ENCODE data around the gene TMEM151B. TPM values are rescaled to one million over a fixed set of nuclear protein-coding genes. Genes with fewer than 3 reads are reported as not detected.

Gene TMEM151B
- total RNA-seq, 1 donor from 2014 or later: 4.7 TPM

DNA sequence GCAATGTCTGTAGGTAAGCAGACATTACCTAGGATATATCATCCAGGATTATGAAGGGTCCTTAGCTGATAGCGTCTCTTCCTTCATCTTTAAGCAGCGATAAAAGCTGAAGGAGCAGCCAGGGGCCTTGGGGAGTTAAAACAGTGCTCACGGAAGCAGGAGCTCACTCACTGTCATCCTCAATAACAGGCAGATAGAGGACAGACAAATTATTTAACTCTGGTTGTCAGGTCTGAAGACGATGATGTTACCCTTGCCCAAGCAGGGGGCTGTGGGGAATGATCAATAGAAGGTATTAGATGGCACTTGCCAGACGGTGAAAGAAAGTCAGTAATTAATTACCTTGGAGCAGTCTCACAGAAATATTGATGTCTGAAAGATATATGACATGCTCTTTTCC is 59.6 kb downstream of the TMEM151B start:
- Mint-ChIP-seq H3K4me3 (ENCODE audit: low read depth) (no peak overlapping the region), H3K27me3 (peaks cover 33% of the 10 kb centered on the region), H3K9me3 (ENCODE audit: low read depth) (no peaks in the 10 kb centered on the region), H3K36me3 (ENCODE audit: insufficient read depth) (no peaks in the 10 kb centered on the region), H3K4me1 (ENCODE audit: low read depth) (peaks cover 6% of the 10 kb centered on the region), H3K27ac (no peak overlapping the region)
- TF ChIP-seq CTCF (IDR thresholded peaks at IDR 0.05; ENCODE audit: unreplicated experiment): no peak
- DNase-seq (ENCODE audit: low spot score, unreplicated experiment): no peak

DNA sequence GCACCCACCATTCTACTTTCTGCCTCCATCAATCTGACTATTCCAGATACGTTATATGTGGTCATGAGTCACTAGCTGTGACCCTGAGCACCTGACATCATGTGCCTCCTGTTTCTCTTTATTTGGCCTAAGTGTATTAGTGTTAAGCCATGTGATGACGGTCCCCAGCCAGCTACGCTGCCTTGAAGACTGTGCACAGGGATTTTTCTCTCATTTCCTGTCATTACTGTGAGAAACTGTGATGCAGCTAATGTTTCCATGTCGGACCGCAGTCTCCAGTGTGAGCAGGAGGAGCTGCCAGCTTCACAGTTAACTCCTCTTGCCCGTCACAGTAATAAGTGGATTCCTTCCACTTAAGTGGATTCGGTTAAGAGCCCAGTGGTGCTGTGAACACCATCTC is 62.3 kb downstream of the TMEM151B start:
- H3K4me3 Mint-ChIP-seq (ENCODE audit: low read depth): no peak overlapping the region
- H3K27me3 Mint-ChIP-seq: peaks cover 48% of the 10 kb centered on the region
- H3K4me1 Mint-ChIP-seq (ENCODE audit: low read depth): peaks cover 6% of the 10 kb centered on the region
- no peak overlapping the region for H3K27ac Mint-ChIP-seq
- H3K36me3 Mint-ChIP-seq (ENCODE audit: insufficient read depth): no peaks in the 10 kb centered on the region
- no peaks in the 10 kb centered on the region for H3K9me3 Mint-ChIP-seq (ENCODE audit: low read depth)
- TF ChIP-seq CTCF (IDR thresholded peaks at IDR 0.05; ENCODE audit: unreplicated experiment): no peak
- DNase-seq (ENCODE audit: low spot score, unreplicated experiment): no peak

DNA sequence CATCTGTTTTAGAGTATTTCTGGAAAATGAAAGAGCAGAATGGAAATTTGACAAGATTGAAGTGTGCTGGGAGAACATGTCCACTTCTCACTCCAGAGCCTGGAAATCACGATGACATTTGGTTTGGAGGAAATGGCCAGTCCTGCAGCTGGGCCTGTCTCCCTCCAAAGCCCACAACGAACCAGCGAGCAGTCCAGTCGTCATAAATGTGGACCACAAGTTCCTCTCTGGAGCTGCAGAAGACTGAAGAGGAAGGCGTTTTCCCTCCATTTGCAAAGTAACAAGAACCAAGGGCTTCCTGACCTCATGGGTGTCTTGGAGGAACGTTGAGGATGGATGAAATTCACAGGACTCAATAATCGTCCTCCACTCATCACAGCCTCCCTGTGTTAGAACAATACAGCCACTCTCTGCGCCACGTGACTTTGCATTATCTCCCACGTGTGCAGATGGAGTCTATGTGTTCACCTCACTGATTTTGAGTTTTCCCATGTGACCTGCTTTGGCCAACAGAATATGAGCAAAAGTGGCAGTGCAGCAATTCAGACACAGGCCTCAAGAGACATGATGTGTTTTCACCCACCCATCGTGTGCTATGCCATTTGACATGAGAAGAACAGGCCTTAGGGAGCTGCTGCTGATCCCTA is 63.1 kb downstream of the TMEM151B start:
- H3K36me3 Mint-ChIP-seq (ENCODE audit: insufficient read depth): no peaks in the 10 kb centered on the region
- H3K27me3 Mint-ChIP-seq: peaks cover 49% of the 10 kb centered on the region

DNA sequence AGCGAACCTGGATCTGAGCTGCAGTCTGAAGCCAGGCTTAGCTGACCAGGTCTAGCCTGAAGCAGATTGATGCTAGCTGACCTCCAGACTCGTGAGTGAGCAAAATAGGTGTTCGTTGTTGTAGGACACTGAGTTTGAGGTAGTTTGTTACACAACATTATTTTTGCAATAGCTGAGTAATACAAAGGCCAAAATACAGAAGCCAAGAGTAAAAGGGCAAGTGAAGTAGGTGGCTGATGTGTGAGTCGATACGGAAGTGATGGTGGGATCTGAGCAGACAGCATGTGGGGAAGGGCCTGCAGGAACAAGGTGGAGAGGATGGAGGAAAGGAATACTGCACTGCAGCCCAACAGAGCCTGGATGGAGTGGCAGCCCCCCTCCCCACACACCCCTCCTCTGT is 63.7 kb downstream of the TMEM151B start:
- no peaks in the 10 kb centered on the region for H3K36me3 Mint-ChIP-seq (ENCODE audit: insufficient read depth)
- no peaks in the 10 kb centered on the region for H3K9me3 Mint-ChIP-seq (ENCODE audit: low read depth)
- no peaks in the 10 kb centered on the region for H3K4me1 Mint-ChIP-seq (ENCODE audit: low read depth)

More for the DNA sequence above, 63.1 kb downstream of the TMEM151B start:
- no peak for TF ChIP-seq CTCF (IDR thresholded peaks at IDR 0.05; ENCODE audit: unreplicated experiment)
- Mint-ChIP-seq H3K9me3 (ENCODE audit: low read depth) (no peaks in the 10 kb centered on the region), H3K4me1 (ENCODE audit: low read depth) (no peaks in the 10 kb centered on the region), H3K4me3 (ENCODE audit: low read depth) (no peak overlapping the region), H3K27ac (no peak overlapping the region)
- DNase-seq (ENCODE audit: low spot score, unreplicated experiment): no peak

DNA sequence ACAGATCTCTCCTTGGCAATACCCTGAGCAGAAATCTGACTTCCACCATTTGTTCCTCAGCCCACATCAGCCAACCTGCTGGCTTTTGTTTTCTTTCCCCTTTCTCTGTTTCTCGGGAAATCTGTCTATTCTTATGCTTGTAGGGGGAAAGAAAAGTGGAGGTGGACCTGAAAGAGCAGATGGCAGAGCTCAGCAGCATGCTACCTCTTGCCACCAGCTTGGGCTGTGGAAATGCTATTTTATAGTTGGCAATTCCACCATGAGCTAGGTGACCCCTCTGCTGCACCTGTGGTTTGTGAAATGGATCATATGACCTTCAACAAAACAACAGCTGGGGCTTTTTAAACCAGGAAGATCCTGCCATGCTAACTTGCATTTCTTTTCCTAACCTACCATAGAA is 65.4 kb downstream of the TMEM151B start:
- Mint-ChIP-seq H3K27me3 (peaks cover 31% of the 10 kb centered on the region), H3K9me3 (ENCODE audit: low read depth) (no peaks in the 10 kb centered on the region), H3K27ac (no peak overlapping the region), H3K4me1 (ENCODE audit: low read depth) (no peaks in the 10 kb centered on the region), H3K4me3 (ENCODE audit: low read depth) (no peak overlapping the region), H3K36me3 (ENCODE audit: insufficient read depth) (no peaks in the 10 kb centered on the region)
- no peak for DNase-seq (ENCODE audit: low spot score, unreplicated experiment)
- no peak for TF ChIP-seq CTCF (IDR thresholded peaks at IDR 0.05; ENCODE audit: unreplicated experiment)

More for the DNA sequence above, 63.7 kb downstream of the TMEM151B start:
- TF ChIP-seq CTCF (IDR thresholded peaks at IDR 0.05; ENCODE audit: unreplicated experiment): no peak
- no peak overlapping the region for H3K4me3 Mint-ChIP-seq (ENCODE audit: low read depth)
- DNase-seq (ENCODE audit: low spot score, unreplicated experiment): no peak
- peaks cover 44% of the 10 kb centered on the region for H3K27me3 Mint-ChIP-seq
- no peak overlapping the region for H3K27ac Mint-ChIP-seq

All from progenitor cell of endocrine pancreas (in vitro differentiated cells).